Measurements from ENCODE around the gene STOX2.

STOX2 gene, protein sequence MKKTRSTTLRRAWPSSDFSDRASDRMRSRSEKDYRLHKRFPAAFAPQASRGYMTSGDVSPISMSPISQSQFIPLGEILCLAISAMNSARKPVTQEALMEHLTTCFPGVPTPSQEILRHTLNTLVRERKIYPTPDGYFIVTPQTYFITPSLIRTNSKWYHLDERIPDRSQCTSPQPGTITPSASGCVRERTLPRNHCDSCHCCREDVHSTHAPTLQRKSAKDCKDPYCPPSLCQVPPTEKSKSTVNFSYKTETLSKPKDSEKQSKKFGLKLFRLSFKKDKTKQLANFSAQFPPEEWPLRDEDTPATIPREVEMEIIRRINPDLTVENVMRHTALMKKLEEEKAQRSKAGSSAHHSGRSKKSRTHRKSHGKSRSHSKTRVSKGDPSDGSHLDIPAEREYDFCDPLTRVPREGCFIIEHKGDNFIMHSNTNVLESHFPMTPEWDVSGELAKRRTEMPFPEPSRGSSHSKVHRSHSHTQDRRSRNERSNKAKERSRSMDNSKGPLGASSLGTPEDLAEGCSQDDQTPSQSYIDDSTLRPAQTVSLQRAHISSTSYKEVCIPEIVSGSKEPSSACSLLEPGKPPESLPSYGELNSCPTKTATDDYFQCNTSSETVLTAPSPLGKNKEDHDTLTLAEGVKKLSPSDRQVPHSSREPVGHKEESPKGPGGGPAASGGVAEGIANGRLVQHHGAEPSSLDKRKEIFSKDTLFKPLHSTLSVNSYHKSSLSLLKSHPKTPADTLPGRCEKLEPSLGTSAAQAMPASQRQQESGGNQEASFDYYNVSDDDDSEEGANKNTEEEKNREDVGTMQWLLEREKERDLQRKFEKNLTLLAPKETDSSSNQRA (N-terminal part only)

DNA sequence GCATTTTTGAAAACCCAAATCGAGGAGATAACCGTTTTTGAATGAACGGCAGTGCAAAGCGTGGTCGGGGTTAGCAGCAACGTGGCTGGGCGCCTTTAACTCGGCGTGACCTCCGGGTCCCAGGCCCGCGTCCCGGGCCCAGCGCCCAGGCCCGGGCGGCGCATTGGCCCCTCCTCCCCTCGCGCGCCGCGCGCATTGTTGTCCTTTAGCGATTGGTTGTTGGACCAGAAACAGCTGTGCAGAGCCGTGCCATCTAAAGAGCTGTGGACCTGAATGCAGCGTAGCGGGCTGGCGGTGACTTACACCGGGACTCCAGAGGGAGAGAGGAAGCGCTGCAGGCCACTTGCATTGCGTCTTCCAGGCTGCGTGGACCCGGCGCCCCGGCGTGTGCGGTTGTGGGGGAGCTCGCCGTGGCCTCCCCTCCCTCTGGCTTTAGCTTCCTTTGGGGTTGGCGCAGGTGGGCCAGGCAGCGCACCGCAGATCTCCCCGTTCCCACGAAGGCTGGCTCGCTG lies at the start of gene STOX2:
Gene STOX2, plus strand, starts transcription at position 227 of the 512 bp plus-strand sequence. CDS start 1,484 bp downstream, outside the sequence.
- TF ChIP-seq, protein P1, sequence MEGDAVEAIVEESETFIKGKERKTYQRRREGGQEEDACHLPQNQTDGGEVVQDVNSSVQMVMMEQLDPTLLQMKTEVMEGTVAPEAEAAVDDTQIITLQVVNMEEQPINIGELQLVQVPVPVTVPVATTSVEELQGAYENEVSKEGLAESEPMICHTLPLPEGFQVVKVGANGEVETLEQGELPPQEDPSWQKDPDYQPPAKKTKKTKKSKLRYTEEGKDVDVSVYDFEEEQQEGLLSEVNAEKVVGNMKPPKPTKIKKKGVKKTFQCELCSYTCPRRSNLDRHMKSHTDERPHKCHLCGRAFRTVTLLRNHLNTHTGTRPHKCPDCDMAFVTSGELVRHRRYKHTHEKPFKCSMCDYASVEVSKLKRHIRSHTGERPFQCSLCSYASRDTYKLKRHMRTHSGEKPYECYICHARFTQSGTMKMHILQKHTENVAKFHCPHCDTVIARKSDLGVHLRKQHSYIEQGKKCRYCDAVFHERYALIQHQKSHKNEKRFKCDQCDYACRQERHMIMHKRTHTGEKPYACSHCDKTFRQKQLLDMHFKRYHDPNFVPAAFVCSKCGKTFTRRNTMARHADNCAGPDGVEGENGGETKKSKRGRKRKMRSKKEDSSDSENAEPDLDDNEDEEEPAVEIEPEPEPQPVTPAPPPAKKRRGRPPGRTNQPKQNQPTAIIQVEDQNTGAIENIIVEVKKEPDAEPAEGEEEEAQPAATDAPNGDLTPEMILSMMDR (IDR thresholded peaks at IDR 0.05; ENCODE audit: control insufficient read depth, insufficient read depth, low read depth, low read length, missing control alignments): no peak
- H3K4me3 ChIP-seq (ENCODE audit: control insufficient read depth, low read depth, low read length): peak within 1 kb of the TSS; percentile 30
- no peak for DNase-seq (ENCODE audit: low read depth)

DNA sequence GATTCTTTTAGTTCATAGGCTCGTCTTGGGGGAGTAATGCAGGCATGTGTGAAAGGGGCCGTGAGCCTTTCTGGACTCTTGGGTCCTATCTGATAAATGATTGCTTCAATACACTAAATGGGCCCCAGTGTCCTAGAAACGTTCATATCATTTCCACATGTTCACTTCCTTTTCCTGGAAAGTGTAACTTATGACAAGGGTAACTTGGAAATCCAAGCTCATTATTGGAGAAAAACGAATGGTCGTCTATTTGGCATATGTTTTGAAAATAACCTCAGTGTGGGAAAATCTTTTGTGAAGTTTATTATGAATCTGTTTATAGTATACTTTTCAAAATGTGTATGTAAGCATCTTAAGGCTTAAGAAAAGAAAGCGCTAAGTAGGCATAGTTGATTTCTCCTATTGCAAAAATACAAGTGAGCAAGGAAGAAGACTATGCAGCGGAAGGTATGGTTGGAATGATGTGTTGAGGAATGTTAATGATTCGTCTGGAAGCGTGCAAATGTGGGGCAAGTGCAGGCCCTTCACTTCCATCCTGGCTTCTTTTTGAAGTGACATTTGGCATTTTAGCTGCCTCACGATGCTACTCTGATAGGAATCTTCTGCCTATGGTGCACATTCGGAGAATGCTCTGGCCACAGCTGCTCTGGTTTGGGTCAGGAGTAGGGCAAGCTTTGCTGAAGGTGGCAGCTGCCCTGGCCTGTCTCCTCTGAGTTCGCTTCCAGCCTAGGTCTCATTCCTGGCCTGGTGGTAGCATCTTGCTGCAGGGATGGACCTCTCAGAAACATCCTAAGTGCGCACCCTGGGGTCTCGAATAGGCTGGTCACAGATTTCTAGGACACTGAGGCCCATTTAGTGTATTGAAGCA lies 49.5 kb upstream of the STOX2 start:
- no peak overlapping the region for H3K4me3 ChIP-seq (ENCODE audit: control insufficient read depth, low read depth, low read length)
- DNase-seq (ENCODE audit: low read depth): no peak
- TF ChIP-seq, protein P1 (IDR thresholded peaks at IDR 0.05; ENCODE audit: control insufficient read depth, insufficient read depth, low read depth, low read length, missing control alignments): no peak

DNA sequence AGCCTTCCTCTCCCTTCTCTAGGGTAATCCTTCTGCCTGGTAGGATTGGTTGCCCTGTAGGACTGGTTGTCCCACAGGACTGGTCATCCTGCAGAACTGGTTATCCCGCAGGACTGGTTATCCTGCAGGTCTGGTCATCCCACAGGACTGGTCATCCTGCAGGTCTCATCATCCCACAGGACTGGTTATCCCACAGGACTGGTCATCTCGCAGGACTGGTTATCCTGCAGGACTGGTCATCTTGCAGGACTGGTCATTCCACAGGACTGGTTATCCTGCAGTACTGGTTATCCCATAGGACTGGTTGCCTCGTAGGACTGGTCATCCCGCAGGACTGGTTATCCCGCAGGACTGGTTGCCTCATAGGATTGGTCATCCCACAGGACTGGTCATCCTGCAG lies 48.1 kb upstream of the STOX2 start:
- DNase-seq (ENCODE audit: low read depth): no peak
- TF ChIP-seq, protein P1 (IDR thresholded peaks at IDR 0.05; ENCODE audit: control insufficient read depth, insufficient read depth, low read depth, low read length, missing control alignments): no peak
- no peak overlapping the region for H3K4me3 ChIP-seq (ENCODE audit: control insufficient read depth, low read depth, low read length)

DNA sequence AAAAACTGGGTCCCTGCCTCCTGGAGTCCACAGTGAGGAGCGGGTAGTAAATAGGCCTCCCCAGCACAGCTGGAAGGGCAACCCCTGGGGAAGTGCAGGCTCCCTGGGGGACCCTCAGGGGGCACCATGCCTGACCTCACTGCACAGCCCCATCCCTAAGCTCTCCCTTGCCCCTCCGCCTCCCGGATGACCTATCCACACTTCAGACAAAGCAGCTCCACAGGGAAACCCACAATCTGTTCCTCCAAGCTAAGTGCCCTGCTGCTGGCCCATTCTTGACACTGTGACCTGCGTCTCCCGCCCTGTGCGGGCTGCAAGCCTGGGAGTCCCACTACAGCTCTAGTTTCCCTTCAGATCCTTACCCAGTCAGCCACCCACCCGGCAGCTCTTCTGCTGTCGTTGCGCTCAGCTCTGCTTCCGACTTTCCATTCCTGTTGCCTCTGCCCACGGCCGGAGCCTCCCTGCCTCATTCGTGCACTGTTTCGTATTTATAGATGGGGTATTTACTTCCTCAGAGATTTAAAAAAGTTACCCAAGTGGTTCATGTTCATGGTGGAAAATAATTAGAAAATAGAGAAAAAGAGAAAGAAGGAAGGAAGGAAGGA lies 47.0 kb upstream of the STOX2 start:
- TF ChIP-seq, protein P1 (IDR thresholded peaks at IDR 0.05; ENCODE audit: control insufficient read depth, insufficient read depth, low read depth, low read length, missing control alignments): no peak
- no peak for DNase-seq (ENCODE audit: low read depth)

DNA sequence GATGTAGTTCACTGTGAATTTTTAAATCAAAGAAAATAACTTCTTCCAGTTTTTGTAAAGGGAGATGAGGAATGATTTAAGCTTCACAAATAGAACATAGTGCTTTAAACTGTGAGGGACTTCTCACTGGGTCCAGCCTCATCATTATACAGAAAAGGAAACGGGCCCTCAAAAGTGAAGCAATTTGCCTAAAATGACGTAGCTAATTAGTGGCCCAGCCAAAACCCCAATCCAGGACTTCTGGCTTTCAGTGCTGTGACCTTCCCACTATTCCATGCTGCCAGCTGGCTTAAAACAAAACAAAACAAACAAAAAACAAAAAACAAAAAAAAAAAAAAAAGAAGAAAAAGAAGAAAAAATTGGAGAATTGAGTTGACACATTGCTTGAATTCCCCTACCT lies 45.0 kb upstream of the STOX2 start:
- DNase-seq (ENCODE audit: low read depth): no peak
- no peak overlapping the region for H3K4me3 ChIP-seq (ENCODE audit: control insufficient read depth, low read depth, low read length)
- TF ChIP-seq, protein P1 (IDR thresholded peaks at IDR 0.05; ENCODE audit: control insufficient read depth, insufficient read depth, low read depth, low read length, missing control alignments): no peak

More for the DNA sequence above, 47.0 kb upstream of the STOX2 start:
- H3K4me3 ChIP-seq (ENCODE audit: control insufficient read depth, low read depth, low read length): no peak overlapping the region
